GM04504 (cell line): Measurements from ENCODE around the gene PROSER3.
"Not testable (repeated sequence)": the region's sequence is repeated elsewhere in the genome, so short reads cannot be mapped to it uniquely, and the experiment has no call there.

ENCODE experiments used
- DNase-seq: peaks from one replicate; pipeline ENCODE4 v3.0.0-alpha.2; 2012; ENCODE audit warnings: low read depth

PROSER3 gene

GRCh38 chr19:35792312-35792711 lies 34.3 kb downstream of the PROSER3 start:
- DNase-seq, result no peak

GRCh38 chr19:35792888-35793287 lies 34.9 kb downstream of the PROSER3 start:
- no peak for DNase-seq

DNA sequence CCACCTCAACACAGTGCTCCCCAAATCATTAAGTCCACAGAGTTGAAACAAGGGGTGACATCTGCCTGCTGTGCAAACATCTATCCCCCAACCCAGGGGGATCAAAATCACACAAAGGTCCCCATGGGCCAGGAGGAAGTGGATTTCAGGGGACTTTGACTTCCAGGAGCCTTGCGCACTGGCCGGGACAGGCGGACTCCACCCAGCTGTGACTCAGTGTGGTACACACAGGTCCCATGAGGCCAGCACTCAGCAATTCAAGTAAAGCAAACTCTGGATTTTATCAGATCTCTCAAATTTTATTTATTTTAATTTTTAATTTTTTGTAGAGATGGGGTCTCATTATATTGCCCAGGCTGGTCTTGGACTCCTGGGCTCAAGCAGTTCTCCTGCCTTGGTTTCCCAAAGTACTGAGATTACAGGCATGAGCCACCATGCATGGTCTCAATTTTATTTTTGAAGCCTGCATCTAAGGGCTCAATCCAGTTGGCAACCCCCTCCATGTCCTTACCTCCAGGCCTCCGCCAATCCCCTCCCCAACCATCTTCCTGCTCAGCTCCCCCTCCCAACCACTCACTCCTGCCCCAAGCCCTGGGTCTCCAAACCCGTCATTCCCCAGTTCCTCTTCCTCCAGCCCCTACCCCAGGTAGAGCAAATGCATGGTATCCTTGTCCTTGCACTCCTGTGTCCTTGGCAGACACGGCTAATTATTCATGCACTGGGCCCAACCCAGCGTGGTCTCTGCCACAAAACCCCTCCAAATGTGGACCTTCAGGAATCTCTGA lies 35.6 kb downstream of the PROSER3 start:
- DNase-seq, result no peak

- DNase-seq, result not testable (repeated sequence)
Measured at GRCh38 chr19:35795564-35795963, 37.6 kb downstream of the PROSER3 start.

GRCh38 chr19:35796645-35797542 lies 38.9 kb downstream of the PROSER3 start:
- no peak for DNase-seq

DNA sequence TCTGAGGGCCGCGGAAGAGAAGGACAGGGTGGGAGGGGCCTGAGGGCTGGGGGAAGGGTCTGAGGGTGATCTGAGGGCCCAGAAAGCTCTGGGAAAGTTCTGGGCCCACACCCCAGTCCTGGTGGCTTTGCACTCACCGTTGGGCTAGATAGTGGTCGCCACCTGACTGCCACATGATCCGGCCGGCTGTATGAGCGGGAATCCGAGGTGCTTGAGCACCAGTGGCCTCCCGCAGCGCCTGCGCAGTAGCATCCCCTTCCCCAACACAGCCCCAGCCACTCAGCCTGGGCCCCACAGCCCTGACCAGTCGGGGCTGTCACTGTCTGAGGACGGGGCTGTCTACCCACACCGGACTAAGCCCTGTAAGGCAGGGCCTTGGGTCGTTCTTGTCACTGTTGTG lies 39.7 kb downstream of the PROSER3 start:
- DNase-seq, result no peak

DNA sequence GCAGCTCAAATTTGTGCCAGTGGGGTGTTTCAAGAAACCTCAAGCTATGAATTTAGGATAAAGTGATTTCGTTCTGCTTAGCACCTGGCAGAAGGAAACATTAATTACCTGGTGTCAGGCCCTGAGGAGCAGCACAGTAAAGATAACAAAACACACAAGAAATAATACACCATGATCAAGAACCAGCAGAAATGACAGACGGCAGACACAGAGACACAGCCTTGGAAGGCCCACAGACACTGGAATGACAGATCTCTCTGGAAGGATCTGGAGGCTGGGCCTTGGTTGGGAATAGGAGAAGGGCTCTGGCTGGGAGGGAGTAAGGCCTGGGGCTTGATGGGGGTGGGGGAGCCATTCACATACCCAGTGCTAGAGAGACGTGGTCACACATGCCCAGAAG lies 43.9 kb downstream of the PROSER3 start:
- no peak for DNase-seq

- DNase-seq, result no peak
Measured at GRCh38 chr19:35805526-35806102, 47.6 kb downstream of the PROSER3 start.

- DNase-seq, result no peak
Measured at GRCh38 chr19:35806597-35806996, 48.6 kb downstream of the PROSER3 start.

GRCh38 chr19:35807633-35808032 lies 49.7 kb downstream of the PROSER3 start:
- DNase-seq, result no peak

- no peak for DNase-seq
Measured at GRCh38 chr19:35811317-35812219, 53.6 kb downstream of the PROSER3 start.

GRCh38 chr19:35812220-35813042 lies 54.5 kb downstream of the PROSER3 start, which contains the start of gene PRODH2:
TSS of gene PRODH2 (minus strand) at chr19:35812845. CDS start at chr19:35812805, 40 bp downstream.
- no peak for DNase-seq

DNA sequence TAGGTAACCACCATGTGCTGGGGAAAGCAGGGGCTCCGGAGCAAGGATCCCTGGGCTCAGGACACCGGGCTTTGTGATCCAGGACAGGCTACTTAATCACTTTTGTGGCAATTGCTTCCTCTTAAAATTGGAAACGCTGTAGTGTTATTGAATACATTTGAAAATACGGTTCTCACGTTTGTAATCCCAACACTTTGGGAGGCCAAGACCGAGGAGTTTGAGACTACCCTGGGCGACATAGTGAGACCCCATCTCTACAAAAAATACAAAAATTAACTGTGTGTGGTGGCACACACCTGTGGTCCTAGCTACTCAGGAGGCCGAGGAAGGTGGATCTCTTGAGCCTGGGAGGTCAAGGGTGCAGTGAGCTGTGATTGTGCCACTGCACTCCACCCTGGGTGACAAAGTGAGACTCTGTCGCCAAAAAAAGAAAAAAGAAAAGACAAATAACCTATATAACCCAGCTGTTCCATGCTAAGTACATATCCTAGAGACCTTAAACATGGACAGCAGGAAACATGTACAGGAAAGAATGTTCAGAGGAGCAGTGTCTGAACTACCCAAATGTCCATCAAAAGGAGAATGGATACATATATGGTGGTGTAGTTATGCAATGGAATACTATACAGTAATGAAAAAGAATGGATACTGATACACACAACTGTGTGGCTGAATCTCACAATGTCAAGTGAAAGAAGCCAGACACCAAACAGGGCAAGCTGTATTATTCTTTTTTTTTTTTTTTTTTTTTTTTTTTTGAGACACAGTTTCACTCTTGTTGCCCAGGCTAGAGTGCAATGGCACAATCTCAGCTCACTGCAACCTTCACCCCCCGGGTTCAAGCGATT lies 55.3 kb downstream of the PROSER3 start:
- no peak for DNase-seq

DNA sequence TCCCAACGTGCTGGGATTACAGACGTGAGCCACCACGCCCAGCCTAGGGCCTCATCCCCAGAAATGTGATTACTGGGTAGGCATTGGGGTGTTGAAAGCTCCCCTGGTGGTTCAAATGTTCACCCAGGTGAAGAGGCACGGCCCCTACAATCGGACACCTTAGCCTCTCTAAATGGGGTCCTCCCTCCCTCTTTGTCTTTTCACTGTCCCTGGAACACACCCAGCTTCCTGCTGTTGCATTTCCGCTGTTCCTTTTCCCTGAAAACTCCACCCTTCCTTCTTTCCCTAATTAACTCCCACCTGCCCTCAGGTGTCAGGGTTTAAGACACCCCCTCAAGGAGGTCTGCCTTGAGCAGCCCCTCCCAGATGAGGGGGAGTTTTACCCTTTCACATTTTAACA lies 58.3 kb downstream of the PROSER3 start:
- DNase-seq, result no peak

GRCh38 chr19:35816846-35817245 lies 58.9 kb downstream of the PROSER3 start:
- no peak for DNase-seq

- DNase-seq, result no peak
Measured at GRCh38 chr19:35818445-35818844, 60.5 kb downstream of the PROSER3 start.
